RPMI8226 (cell line): ENCODE measurements around the gene RAB4A.

Experiments
- DNase-seq: peaks from one replicate; pipeline ENCODE4 v3.0.0-alpha.2; 2015

The RAB4A gene

DNA sequence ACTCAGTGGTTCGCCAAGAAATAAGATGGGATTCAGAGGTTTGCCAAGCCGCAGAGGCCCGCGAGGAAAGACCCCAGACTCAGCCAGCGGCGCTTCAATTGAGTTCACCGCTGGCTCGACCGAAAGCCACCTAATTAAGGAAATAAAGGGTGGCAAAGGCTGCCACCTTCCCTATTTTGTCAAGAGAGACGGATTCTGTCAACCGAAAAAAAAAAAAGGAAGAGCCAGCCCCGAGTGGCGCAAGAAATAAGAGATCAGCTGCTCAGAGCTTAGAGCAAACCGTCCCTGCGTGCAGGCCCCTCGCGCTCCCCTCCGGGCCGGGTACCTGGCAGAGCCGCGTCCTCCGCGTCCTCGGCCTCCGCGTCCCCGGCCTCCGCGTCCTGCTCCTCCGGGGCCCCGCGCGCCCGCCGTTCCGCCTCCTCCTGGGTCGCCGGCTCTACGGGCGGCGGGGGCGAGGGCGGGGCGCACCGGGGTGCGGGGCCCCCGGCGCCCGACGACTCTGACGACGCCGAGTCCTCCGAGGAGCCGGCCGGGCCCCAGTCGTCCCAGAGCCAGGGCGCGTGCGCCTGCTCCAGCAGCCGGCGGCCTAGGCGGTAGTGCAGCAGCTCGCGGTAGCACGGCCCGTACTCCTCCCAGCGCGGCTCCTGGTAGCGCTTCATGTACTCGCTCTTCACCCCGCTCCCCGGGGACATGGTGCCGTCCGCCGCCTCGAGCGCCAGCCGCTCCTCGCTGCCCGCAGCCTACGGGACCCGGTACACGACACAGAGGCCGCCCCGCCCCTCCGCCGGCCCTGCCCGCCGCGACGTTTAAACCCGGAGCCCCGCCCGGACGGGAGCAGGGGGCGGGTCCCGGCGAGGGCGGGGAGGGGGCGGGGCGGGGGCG, 71.1 kb downstream of the RAB4A start:
- DNase-seq: peak; percentile 89

- peak; percentile 74 for DNase-seq
These were observed 72.0 kb downstream of the RAB4A start, which contains the start of gene CCSAP for GRCh38 chr1:229342656-229343569. TSS of gene CCSAP (minus strand) at chr1:229343047. CDS start at chr1:229342465, 582 bp downstream.

DNA sequence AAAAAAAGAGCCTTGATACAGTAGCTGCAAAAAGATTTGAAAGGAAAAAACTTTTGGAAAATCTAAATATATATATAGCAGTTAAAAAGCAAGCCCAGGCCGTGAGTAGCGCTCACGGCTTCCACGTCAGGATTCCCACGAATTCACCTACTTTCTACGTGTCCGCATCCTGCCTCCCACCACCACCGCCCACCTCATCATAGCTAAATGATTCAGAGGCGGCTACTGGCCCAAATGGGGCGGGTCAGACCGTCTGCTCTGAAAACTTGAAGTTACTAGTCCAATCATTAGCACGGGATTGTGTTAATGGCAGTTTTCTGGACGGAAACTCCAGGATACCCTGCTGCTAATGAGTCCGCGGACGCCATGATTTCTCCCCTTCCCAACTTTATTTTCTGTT, 73.2 kb downstream of the RAB4A start:
- DNase-seq: no peak

DNA sequence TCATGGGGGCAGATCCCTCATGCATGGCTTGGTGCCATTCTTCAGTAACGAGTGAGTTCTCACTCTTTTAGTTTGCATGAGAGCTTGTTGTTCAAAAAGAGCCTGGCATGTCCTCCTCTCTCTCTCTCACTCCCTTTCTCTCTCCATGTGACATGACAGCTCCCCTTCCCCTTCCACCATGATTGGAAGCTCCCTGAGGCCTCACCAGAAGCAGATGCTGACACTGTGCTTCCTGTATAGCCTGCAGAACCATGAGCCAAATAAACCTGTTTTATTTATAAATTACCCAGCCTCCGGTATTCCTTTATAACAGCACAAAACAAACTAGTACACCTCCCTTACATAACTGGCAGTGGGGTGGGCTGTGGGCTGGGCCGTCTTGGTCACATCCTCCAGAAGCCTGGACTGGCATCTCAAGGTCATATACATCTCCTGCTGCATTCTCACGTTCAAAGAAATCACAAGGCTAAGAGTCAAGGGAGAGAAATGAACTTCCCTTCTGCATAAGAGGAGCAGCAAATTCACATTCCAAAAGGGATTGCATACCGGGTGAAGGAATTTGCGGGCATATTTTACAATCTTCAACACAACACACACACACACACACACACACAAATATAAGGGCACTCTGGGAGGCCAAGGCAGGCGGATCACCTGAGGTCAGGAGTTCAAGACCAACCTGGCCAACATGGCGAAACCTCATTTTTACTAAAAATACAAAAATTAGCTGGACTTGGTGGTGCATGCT, 74.2 kb downstream of the RAB4A start:
- no peak for DNase-seq

DNA sequence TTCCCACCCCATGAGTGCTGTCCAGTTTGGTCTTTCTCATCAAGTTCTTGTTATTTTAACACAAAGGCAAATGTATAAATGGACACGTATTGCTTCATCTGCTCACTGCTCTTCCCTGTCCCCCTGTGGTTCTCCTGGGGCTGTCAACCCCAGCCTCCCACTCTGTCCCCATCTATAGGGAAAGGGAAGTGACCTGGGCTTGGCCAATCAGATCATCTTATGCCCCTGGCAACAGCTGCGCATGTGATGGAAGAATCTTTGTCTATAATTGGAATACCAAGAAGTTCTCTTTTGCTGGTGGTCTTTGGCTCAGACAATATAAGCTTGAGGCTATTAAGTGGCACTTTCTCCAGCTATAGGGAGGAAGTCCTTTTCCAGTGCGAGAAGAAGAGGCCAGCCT, 76.6 kb downstream of the RAB4A start:
- no peak for DNase-seq

DNA sequence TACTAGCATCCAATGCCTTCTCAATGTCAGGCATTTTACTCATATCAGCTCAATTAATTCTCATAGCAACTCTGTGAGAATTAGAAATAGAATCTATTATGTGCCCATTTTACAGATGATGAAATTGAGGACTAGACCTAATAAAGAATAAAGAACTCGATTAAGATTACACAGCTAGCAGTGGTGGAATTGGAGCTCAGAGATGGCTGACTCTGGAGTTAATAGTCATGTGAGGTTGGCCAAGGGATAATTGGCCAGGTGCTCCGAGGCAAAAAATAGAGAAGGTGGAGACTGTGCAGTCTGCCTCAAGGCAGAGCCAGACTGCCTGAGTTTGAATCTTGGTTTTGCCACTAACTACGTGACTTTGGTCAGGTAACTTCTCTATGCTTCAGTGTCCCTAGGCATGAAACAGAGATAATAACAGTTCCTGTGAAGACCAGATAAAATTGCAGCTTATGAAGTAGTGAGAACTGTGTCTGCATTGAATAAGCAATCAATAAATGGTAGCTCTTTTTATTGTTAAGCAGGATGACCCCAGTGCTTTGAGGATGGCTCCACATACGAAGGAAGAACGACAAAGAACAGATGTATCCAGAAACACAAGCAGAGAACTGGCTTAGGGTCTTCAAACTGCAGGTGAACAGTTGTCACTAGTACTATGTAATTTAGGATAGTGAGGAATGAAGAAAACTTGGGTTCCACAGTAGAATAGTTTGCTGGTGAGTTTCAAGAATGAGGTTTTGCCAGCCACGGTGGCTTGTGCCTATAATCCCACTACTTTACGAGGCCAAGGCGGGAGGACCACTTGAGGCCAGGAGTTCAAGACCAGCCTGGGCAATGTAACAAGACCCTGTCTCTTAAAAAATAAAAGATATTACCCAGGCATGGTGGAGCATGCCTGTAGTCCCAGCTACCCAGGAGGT, 78.8 kb downstream of the RAB4A start:
- DNase-seq: peak; percentile 17

- DNase-seq: no peak
These were observed 82.1 kb downstream of the RAB4A start for GRCh38 chr1:229352975-229353374.

GRCh38 chr1:229354226-229354625, 83.3 kb downstream of the RAB4A start:
- no peak for DNase-seq
